Measurements from ENCODE around the gene RGS3. TPM values are rescaled to one million over a fixed set of nuclear protein-coding genes. Genes with fewer than 3 reads are reported as not detected.
A peak's percentile ranks its signal among the peaks of the same experiment; 100 is the strongest.

Gene RGS3
- total and polyA plus RNA-seq, 2 of the 13 experiments (the other 11 are each of a cell fraction or from before 2014, with no cell fraction given), result 17.1 to 28.8 TPM

GRCh38 chr9:113504725-113505590 is 41.4 kb downstream of the RGS3 start (continued):
- TF ChIP-seq, protein P1, sequence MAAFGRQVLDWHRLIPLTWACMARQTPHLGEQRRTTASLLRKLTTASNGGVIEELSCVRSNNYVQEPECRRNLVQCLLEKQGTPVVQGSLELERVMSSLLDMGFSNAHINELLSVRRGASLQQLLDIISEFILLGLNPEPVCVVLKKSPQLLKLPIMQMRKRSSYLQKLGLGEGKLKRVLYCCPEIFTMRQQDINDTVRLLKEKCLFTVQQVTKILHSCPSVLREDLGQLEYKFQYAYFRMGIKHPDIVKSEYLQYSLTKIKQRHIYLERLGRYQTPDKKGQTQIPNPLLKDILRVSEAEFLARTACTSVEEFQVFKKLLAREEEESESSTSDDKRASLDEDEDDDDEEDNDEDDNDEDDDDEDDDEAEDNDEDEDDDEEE (CRISPR knock-in tag; IDR thresholded peaks at IDR 0.05), result 0 out of 2 replicates have a peak, but pooled peaks have one; percentile 17
- no peak for TF ChIP-seq ZNF616 (CRISPR knock-in tag; IDR thresholded peaks at IDR 0.05; ENCODE audit: low read depth)
- peak; percentile 92 for TF ChIP-seq MIXL1 (CRISPR knock-in tag; IDR thresholded peaks at IDR 0.05)
- no peak for TF ChIP-seq TEF (CRISPR knock-in tag; IDR thresholded peaks at IDR 0.05)
- TF ChIP-seq TBL1XR1 (IDR thresholded peaks at IDR 0.05; ENCODE audit: borderline replicate concordance, low read length, partially characterized antibody), result peak; percentile 98
- peak; percentile 74; the same call in 1 of the 2 replicates for TF ChIP-seq YEATS2 (CRISPR knock-in tag; IDR thresholded peaks at IDR 0.05; ENCODE audit: borderline replicate concordance)
- peak; percentile 79 for TF ChIP-seq NFE2 (CRISPR knock-in tag; IDR thresholded peaks at IDR 0.05)
- TF ChIP-seq MYPOP (CRISPR knock-in tag; IDR thresholded peaks at IDR 0.05), result peak; percentile 83; the same call in 1 of the 2 replicates
- TF ChIP-seq ZNF292 (CRISPR knock-in tag; IDR thresholded peaks at IDR 0.05; ENCODE audit: borderline replicate concordance, low read depth), result peak; percentile 85; the same call in 1 of the 2 replicates
- no peak for TF ChIP-seq ATAD3A (CRISPR knock-in tag; IDR thresholded peaks at IDR 0.05)
- TF ChIP-seq FOXM1 (CRISPR knock-in tag; IDR thresholded peaks at IDR 0.05), result no peak
- TF ChIP-seq ZSCAN22 (CRISPR knock-in tag; IDR thresholded peaks at IDR 0.05), result no peak
- peak; percentile 90; the same call in 1 of the 2 replicates for TF ChIP-seq ZNF331 (CRISPR knock-in tag; IDR thresholded peaks at IDR 0.05)
- peak; percentile 96 for TF ChIP-seq FOXO1 (CRISPR knock-in tag; IDR thresholded peaks at IDR 0.05)
- TF ChIP-seq ZNF720 (CRISPR knock-in tag; IDR thresholded peaks at IDR 0.05), result no peak
- TF ChIP-seq GATA4 (IDR thresholded peaks at IDR 0.05; ENCODE audit: borderline replicate concordance, low read depth), result peak; percentile 76; the same call in 1 of the 2 replicates
- TF ChIP-seq, protein P2, sequence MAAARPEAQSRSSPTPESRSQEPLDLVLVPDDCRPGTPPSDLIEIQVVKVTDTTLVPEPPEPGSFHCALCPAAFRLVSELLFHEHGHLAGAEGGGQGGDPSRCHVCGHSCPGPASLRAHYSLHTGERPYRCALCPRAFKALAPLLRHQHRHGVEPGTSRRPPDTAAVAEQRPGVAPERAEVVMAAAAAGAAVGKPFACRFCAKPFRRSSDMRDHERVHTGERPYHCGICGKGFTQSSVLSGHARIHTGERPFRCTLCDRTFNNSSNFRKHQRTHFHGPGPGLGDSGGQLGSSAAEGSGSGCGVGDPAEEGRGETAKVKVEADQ (CRISPR knock-in tag; IDR thresholded peaks at IDR 0.05; ENCODE audit: borderline replicate concordance), result no peak
- TF ChIP-seq, protein P3, sequence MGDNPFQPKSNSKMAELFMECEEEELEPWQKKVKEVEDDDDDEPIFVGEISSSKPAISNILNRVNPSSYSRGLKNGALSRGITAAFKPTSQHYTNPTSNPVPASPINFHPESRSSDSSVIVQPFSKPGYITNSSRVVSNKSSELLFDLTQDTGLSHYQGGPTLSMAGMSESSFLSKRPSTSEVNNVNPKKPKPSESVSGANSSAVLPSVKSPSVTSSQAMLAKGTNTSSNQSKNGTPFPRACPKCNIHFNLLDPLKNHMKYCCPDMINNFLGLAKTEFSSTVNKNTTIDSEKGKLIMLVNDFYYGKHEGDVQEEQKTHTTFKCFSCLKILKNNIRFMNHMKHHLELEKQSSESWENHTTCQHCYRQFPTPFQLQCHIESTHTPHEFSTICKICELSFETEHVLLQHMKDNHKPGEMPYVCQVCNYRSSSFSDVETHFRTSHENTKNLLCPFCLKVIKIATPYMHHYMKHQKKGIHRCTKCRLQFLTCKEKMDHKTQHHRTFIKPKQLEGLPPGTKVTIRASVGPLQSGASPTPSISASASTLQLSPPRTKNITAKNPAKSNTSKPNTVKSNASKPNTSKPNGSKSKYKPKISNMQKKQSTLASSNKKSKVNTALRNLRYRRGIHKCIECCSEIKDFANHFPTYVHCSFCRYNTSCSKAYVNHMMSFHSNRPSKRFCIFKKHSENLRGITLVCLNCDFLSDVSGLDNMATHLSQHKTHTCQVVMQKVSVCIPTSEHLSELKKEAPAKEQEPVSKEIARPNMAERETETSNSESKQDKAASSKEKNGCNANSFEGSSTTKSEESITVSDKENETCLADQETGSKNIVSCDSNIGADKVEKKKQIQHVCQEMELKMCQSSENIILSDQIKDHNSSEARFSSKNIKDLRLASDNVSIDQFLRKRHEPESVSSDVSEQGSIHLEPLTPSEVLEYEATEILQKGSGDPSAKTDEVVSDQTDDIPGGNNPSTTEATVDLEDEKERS (CRISPR knock-in tag; IDR thresholded peaks at IDR 0.05), result peak; percentile 81; the same call in 1 of the 2 replicates
- no peak for TF ChIP-seq AGO2 (optimal IDR thresholded peaks at IDR 0.05; ENCODE audit: low read depth, low read length)
- no peak for TF ChIP-seq EEA1 (CRISPR knock-in tag; IDR thresholded peaks at IDR 0.05; ENCODE audit: borderline replicate concordance)
- TF ChIP-seq CBX2 (IDR thresholded peaks at IDR 0.05; ENCODE audit: low read depth, low read length), result no peak
- no peak for TF ChIP-seq CBX2 (CRISPR knock-in tag; IDR thresholded peaks at IDR 0.05; ENCODE audit: low read depth)
- no peak for TF ChIP-seq FOXA1 (IDR thresholded peaks at IDR 0.05)
- TF ChIP-seq FOXA1 (CRISPR knock-in tag; IDR thresholded peaks at IDR 0.05), result peak; percentile 74
